Right lobe of liver (tissue), 4 donors: Measurements from ENCODE around the gene MYL10.
"Not testable (repeated sequence)": the region's sequence is repeated elsewhere in the genome, so short reads cannot be mapped to it uniquely, and the experiment has no call there.

Experiments used
- CTCF ChIP-seq, 4 donors: fragments of 200-600 bp in 3 of 4; fragments of 450-650 bp in 1 of 4; IDR thresholded peaks; one replicate each; pipeline versions ENCODE4 v1.5.1 to v1.8.0; 2016 to 2022; ENCODE audit warnings: antibody characterized with exemption in 4 of 4, mild to moderate bottlenecking in 2 of 4
- POLR2A ChIP-seq: fragments of 450-650 bp; IDR thresholded peaks from one replicate; pipeline ENCODE4 v1.6.1; 2017; ENCODE audit warnings: antibody characterized with exemption, mild to moderate bottlenecking
- donor health status: DM: no; HTN: no; CAD: no.
- donor health status: DM: no; HTN: no; CAD: no.
- donor health status: DM: no; HTN: yes; CAD: no.

- not testable (repeated sequence) for TF ChIP-seq POLR2A; CTCF (IDR thresholded peaks at IDR 0.05)
These were observed 18.8 kb upstream of the MYL10 start for GRCh38 chr7:101647876-101648275.
